Gastroesophageal sphincter (tissue), 3 donors: ENCODE measurements around the gene PIF1.

Experiments used
- POLR2A ChIP-seq, 2 donors: fragments of 450-650 bp; IDR thresholded peaks; one replicate each; pipeline ENCODE4 v1.6.1; 2017; ENCODE audit warnings: antibody characterized with exemption in 2 of 2, mild to moderate bottlenecking in 2 of 2, moderate library complexity in 1 of 2
- POLR2AphosphoS5 ChIP-seq: sonication (generic); formaldehyde crosslinking; IDR thresholded peaks from one replicate; pipeline ENCODE4 v1.6.1; 2017; ENCODE audit warnings: antibody characterized with exemption
- TF ChIP-seq, protein P1 (sequence below), 4 experiments: fragments of 200-600 bp in 2 of 4; fragments of 450-650 bp in 2 of 4; sonication (generic) in 1 of 4; IDR thresholded peaks; one replicate each; pipeline ENCODE4 v1.5.1; 2017 to 2019; ENCODE audit warnings: antibody characterized with exemption in 4 of 4, mild to moderate bottlenecking in 2 of 4, moderate library complexity in 2 of 4

DNA sequence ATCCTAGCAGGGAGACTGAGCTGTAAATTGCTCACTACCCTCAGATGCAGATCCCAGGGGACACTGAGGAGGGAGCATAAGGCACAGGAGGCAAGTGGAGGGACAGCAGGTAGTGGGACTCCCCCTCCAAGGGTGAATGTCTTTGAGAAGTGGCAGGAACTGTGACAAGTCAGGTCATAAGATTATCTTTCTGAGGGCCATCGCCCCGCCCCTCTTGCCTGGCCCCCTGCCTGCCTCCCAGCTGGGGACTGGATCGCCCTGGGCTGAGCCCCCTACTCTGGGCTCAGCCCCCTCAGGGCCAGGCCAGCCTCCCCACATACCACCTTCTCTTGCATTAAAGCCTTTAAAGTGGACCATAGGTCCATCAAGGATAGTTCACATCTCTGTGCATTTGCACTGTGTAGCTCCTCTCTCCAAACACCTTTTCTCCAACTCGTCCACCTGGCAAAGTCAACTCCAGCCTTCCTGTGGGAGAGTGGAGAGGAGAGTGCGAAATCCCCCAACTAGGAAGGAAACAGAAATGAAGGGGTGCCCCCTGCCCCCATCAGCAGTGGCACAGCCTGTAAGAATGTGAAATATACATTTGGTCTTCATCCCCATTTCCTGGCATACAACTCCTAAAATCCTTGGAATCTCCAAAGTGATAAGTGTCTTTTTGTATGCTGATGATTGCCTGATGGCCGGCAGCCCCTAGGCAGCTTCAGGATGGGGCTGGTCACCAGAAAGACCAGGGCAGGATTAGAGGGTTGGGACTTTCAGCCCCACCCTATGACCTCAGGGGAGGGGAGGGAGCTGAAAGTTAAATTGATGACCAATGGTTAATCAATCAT, 14.7 kb downstream of the PIF1 start:
- TF ChIP-seq, protein P1, sequence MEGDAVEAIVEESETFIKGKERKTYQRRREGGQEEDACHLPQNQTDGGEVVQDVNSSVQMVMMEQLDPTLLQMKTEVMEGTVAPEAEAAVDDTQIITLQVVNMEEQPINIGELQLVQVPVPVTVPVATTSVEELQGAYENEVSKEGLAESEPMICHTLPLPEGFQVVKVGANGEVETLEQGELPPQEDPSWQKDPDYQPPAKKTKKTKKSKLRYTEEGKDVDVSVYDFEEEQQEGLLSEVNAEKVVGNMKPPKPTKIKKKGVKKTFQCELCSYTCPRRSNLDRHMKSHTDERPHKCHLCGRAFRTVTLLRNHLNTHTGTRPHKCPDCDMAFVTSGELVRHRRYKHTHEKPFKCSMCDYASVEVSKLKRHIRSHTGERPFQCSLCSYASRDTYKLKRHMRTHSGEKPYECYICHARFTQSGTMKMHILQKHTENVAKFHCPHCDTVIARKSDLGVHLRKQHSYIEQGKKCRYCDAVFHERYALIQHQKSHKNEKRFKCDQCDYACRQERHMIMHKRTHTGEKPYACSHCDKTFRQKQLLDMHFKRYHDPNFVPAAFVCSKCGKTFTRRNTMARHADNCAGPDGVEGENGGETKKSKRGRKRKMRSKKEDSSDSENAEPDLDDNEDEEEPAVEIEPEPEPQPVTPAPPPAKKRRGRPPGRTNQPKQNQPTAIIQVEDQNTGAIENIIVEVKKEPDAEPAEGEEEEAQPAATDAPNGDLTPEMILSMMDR (IDR thresholded peaks at IDR 0.05): no peak
- TF ChIP-seq POLR2AphosphoS5 (no peak), POLR2A (IDR thresholded peaks at IDR 0.05) (no peak)
